ENCODE measurements around the gene TMEM179B. TPM values are rescaled to one million over a fixed set of nuclear protein-coding genes. Genes with fewer than 3 reads are reported as not detected.

TMEM179B gene
- polyA plus RNA-seq, 1 donor (not counting 4 experiments of a cell fraction or from before 2014, with no cell fraction given): 35.4 TPM

- Histone ChIP-seq H4K20me1 (ENCODE audit: control insufficient read depth, extremely low read depth, insufficient read depth, low read length) (no peaks in the 10 kb centered on the region), H3K4me2 (ENCODE audit: control insufficient read depth, extremely low read depth, insufficient read depth, low read depth, low read length) (no peak overlapping the region), H3K9me3 (ENCODE audit: control insufficient read depth, low read depth, low read length) (no peaks in the 10 kb centered on the region), H3K4me3 (ENCODE audit: control insufficient read depth in 2 of 3, extremely low read depth in 1 of 3, insufficient read depth in 2 of 3, low read depth in 1 of 3, low read length in 3 of 3) (no peak overlapping the region), H3K27me3 (ENCODE audit: control insufficient read depth, extremely low read depth, insufficient read depth, low read length) (no peaks in the 10 kb centered on the region), H3K36me3 (ENCODE audit: control insufficient read depth in 2 of 2, extremely low read depth in 1 of 2, insufficient read depth in 2 of 2, low read length in 2 of 2) (peaks cover 43 to 66% of the 10 kb centered on the region in 2 experiments), H3K9ac (ENCODE audit: control insufficient read depth, extremely low read depth, insufficient read depth, low read length) (no peak overlapping the region), H3K79me2 (ENCODE audit: control insufficient read depth, insufficient read depth, low read length) (peaks cover 5% of the 10 kb centered on the region), H2AFZ (ENCODE audit: control insufficient read depth, low read length) (no peak overlapping the region), H3K9me1 (ENCODE audit: control insufficient read depth, extremely low read depth, insufficient read depth, low read length) (no peaks in the 10 kb centered on the region), H3K4me1 (ENCODE audit: control insufficient read depth, extremely low read depth, insufficient read depth, low read length) (peaks cover 6% of the 10 kb centered on the region), H3K27ac (ENCODE audit: control insufficient read depth, insufficient read depth, low read length) (no peak overlapping the region)
- FAIRE-seq (no peak), DNase-seq (ENCODE audit: low read depth, low spot score) (no peak)
- dilution Hi-C loops (cut with MboI; ENCODE audit: extremely low pct_ligation_motif_present, low sequenced_read_pairs): no loop called here
- TF ChIP-seq, protein P1, sequence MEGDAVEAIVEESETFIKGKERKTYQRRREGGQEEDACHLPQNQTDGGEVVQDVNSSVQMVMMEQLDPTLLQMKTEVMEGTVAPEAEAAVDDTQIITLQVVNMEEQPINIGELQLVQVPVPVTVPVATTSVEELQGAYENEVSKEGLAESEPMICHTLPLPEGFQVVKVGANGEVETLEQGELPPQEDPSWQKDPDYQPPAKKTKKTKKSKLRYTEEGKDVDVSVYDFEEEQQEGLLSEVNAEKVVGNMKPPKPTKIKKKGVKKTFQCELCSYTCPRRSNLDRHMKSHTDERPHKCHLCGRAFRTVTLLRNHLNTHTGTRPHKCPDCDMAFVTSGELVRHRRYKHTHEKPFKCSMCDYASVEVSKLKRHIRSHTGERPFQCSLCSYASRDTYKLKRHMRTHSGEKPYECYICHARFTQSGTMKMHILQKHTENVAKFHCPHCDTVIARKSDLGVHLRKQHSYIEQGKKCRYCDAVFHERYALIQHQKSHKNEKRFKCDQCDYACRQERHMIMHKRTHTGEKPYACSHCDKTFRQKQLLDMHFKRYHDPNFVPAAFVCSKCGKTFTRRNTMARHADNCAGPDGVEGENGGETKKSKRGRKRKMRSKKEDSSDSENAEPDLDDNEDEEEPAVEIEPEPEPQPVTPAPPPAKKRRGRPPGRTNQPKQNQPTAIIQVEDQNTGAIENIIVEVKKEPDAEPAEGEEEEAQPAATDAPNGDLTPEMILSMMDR (optimal IDR thresholded peaks at IDR 0.05 in 1 of 3, IDR thresholded peaks at IDR 0.05 in 1 of 3, conservative IDR thresholded peaks at IDR 0.05 in 1 of 3; ENCODE audit: extremely low read depth in 1 of 3, insufficient read depth in 2 of 3, low read length in 3 of 3): no peak
- no peak for TF ChIP-seq EZH2 (IDR thresholded peaks at IDR 0.05; ENCODE audit: low read length)
These were observed 9.1 kb downstream of the TMEM179B start for GRCh38 chr11:62796281-62796680.

GRCh38 chr11:62799486-62799885 lies 12.3 kb downstream of the TMEM179B start:
- peaks cover 42 to 73% of the 10 kb centered on the region in 2 experiments for H3K36me3 ChIP-seq (ENCODE audit: control insufficient read depth in 2 of 2, extremely low read depth in 1 of 2, insufficient read depth in 2 of 2, low read length in 2 of 2)
- H4K20me1 ChIP-seq (ENCODE audit: control insufficient read depth, extremely low read depth, insufficient read depth, low read length): peaks cover 3% of the 10 kb centered on the region
- H3K9me3 ChIP-seq (ENCODE audit: control insufficient read depth, low read depth, low read length): no peaks in the 10 kb centered on the region
- FAIRE-seq (no peak), DNase-seq (ENCODE audit: low read depth, low spot score) (no peak)
- no peaks in the 10 kb centered on the region for H3K9me1 ChIP-seq (ENCODE audit: control insufficient read depth, extremely low read depth, insufficient read depth, low read length)
- peaks cover 7% of the 10 kb centered on the region for H3K4me1 ChIP-seq (ENCODE audit: control insufficient read depth, extremely low read depth, insufficient read depth, low read length)
- H3K79me2 ChIP-seq (ENCODE audit: control insufficient read depth, insufficient read depth, low read length): peaks cover 15% of the 10 kb centered on the region
- dilution Hi-C loops (cut with MboI; ENCODE audit: extremely low pct_ligation_motif_present, low sequenced_read_pairs): no loop called here
- H3K27ac ChIP-seq (ENCODE audit: control insufficient read depth, insufficient read depth, low read length): no peak overlapping the region
- no peak overlapping the region for H3K4me2 ChIP-seq (ENCODE audit: control insufficient read depth, extremely low read depth, insufficient read depth, low read depth, low read length)
- H3K27me3 ChIP-seq (ENCODE audit: control insufficient read depth, extremely low read depth, insufficient read depth, low read length): no peaks in the 10 kb centered on the region
- no peak overlapping the region for H3K4me3 ChIP-seq (ENCODE audit: control insufficient read depth in 2 of 3, extremely low read depth in 1 of 3, insufficient read depth in 2 of 3, low read depth in 1 of 3, low read length in 3 of 3)
- H2AFZ ChIP-seq (ENCODE audit: control insufficient read depth, low read length): no peak overlapping the region
- no peak overlapping the region for H3K9ac ChIP-seq (ENCODE audit: control insufficient read depth, extremely low read depth, insufficient read depth, low read length)
- TF ChIP-seq, protein P1 (optimal IDR thresholded peaks at IDR 0.05 in 1 of 3, IDR thresholded peaks at IDR 0.05 in 1 of 3, conservative IDR thresholded peaks at IDR 0.05 in 1 of 3; ENCODE audit: extremely low read depth in 1 of 3, insufficient read depth in 2 of 3, low read length in 3 of 3): no peak
- no peak for TF ChIP-seq EZH2 (IDR thresholded peaks at IDR 0.05; ENCODE audit: low read length)
